GM18867 (cell line): ENCODE data around the gene IGSF11.
"Not testable (repeated sequence)": the region's sequence is repeated elsewhere in the genome, so short reads cannot be mapped to it uniquely, and the experiment has no call there.

Source experiments
- ATAC-seq: cut with Tn5 transposase; IDR thresholded peaks from one replicate; pipeline ENCODE4 v1.9.1; 2021; ENCODE audit warnings: mild to moderate bottlenecking, moderate library complexity; ENCODE audit not compliant: unreplicated experiment

Gene IGSF11, protein sequence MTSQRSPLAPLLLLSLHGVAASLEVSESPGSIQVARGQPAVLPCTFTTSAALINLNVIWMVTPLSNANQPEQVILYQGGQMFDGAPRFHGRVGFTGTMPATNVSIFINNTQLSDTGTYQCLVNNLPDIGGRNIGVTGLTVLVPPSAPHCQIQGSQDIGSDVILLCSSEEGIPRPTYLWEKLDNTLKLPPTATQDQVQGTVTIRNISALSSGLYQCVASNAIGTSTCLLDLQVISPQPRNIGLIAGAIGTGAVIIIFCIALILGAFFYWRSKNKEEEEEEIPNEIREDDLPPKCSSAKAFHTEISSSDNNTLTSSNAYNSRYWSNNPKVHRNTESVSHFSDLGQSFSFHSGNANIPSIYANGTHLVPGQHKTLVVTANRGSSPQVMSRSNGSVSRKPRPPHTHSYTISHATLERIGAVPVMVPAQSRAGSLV

DNA sequence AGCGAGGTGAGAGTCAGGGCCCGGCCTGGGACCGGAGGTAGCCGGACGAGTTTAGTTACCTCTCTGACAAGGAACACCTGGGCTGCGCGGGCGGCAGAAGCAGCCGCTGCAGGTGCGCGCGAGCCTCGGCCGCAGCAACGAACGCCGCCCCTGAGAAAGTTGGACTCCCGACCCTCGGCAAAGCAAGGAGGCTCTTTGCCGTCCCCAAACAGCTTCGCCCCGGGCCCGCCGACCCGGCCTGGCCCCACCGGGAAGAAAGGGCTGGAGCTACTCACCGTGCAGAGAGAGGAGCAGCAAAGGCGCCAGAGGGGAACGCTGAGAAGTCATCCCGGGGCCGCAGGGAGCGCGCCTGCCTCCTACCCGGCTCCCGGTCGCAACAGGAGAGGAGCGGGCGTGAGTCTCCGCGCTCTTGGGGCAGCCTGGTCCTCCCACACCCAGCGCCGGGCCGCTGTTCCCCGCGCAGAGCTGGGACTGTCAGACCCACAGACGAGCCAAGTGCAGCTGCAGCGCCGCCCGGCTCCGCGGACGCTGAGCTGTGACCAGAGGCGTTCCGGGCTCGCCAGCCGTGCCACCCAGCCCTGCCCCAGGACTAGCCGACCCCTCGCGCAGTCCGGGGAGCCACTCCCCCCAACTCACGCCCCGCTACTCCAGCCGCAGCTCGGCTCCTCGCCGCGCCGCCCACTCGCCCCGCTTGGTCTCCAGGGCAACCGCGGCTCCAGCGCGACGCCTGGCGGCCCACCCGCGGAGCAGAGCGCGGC, at the start of gene IGSF11:
Gene IGSF11 (minus strand): TSS at position 591 of the 758 bp plus-strand sequence. CDS start 264 bp downstream, at position 327.
- ATAC-seq = peak; percentile 97

DNA sequence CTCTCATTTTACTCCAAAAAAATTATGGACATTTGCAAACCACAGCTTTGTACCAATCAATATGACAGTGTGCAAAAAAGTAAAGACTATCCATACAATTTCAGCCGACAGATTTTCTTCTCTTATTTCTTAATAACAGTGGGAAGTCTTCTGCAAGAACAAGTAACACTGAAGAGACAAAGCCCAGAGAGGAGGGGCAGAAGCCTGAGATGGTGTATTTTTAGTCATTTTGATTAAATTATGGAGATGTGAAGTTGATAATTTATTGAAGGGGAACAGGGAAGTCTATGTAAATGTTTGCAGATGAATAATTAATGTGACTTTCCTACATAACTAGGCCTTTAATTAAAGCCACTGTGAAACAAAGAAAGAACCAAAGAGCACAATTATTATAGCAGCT, 45.7 kb upstream of the IGSF11 start:
- no peak for ATAC-seq

DNA sequence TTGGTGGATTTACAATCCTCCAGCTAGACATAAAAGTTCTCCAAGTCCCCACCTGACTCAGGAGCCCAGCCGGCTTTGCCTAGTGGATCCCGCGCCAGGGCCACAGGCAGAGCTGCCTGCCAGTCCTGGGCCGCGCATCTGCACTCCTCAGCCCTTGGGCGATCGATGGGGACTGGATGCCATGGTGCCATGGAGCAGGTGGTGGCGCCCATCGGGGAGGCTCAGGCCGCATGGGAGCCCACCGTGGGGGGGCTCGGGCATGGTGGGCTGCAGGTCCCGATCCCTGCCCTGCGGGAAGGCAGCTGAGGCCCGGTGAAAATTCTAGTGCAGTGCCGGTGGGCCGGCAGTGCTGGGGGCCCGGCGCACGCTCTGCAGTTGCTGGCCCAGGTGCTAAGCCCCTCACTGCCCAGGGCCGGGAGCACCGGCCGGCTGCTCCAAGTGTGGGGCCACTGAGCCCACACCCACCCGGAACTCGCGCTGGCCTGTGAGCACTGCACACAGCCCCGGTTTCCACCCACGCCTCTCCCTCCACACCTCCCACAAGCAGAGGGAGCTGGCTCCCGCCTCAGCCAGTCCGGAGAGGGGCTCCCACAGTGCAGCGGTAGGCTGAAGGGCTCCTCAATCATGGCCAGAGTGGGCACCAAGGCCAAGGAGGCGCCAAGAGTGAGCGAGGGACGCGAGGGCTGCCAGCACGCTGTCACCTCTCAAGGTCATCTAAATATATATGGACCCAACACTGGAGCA, 38.8 kb upstream of the IGSF11 start:
- no peak for ATAC-seq

DNA sequence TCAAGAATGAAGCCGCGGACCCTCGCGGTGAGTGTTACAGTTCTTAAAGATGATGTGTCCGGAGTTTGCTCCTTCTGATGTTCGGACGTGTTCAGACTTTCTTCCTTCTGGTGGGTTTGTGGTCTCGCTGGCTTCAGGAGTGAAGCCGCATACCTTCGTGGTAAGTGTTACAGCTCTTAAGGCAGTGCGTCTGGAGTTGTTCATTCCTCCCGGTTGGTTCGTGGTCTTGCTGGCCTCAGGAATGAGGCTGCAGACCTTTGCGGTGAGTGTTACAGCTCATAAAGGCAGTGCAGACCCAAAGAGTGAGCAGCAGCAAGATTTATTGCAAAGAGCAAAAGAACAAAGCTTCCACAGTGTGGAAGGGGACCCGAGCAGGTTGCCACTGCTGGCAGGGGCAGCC, 37.8 kb upstream of the IGSF11 start:
- ATAC-seq = not testable (repeated sequence)

DNA sequence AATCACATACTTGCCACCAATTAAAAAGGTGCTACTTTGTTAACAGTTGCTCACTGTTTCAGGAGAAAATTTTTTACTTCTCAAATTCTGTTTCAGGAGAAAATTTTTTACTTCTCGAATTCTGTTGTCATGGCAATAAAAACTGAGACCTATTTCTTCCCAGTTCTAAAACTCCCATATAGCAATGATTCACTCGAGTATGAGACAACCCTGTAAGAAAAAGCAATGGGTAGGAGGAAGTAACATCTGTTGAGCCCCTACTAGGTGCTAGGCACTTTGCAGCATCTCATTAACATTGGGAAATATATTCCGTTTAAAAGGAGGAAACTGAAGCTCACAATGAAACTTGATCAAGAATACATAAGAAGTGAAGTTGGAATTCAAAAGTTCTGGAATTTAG, 35.1 kb upstream of the IGSF11 start:
- ATAC-seq = no peak

DNA sequence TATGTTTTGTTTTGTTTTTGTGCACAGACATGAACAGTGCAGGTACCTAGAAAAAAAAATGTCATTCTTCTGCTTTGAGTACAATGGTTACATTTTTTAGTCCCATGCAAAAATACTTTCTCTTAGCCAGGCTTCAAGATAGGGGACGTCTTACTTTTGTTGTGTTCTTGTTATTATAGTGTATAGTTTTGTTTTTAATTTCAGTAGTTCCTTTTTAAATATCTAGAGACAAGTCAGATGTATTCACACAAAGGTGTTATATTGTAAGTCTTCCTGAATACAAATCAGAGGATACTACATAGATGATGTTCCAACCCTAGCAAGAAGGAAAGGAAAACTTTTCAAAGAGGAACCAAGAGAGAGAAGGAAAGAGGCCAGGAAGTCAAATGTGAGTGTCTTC, 28.8 kb upstream of the IGSF11 start:
- ATAC-seq = no peak

DNA sequence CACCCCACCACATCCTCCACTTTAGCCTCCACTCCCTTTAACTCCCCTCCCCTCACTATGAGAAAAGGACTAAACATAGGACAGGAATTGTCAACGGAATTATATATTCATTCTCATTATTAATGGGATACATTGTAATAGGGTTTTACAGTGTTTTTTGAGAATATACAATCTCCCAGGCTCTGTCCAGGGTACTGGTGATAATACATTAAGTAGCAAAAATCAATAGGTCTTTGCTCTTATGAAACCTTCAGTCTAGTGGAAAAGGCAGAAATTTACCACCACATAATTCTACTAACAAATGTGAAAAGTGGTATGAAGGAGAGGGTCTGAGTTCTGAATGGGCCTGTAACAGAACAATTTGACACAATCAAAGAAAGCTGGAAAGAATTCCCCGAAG, 28.2 kb upstream of the IGSF11 start:
- no peak for ATAC-seq

DNA sequence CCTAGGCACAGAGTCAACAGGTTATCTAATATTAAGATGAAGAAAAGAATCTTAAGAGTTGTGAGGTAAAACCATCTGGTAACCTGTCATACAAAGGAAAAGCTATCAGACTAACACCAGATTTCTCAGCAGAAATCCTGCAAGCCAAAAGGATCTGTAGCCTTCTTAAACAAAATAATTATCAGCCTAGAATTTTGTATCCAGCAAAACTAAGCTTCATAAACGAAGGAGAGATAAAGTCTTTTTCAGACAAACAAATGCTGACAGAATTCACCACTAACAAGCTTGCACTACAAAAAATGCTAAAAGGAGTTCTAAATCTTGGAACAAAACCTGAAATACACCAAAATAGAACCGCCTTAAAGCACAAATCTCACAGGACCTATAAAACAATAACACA, 9.9 kb upstream of the IGSF11 start:
- no peak for ATAC-seq

DNA sequence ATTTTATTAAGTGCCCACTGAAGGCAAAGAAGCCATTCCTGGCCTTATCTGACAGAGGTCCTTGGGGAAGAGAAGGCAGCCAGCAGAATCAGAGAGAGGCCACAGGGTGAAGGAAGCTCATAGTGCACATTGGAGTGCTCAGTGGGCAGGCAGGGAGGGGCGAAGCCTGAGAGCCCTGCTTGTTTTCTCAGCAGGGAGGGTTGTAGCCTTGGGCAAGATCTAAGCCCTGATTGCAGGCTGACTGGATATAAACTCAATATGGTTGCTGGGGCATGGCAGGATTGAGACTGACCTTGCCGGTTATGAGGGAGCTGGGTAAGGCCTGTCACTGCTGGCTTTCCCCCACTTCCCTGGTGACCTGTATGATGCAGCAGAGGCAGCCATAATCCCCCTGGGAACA, 7.5 kb upstream of the IGSF11 start:
- ATAC-seq = no peak

DNA sequence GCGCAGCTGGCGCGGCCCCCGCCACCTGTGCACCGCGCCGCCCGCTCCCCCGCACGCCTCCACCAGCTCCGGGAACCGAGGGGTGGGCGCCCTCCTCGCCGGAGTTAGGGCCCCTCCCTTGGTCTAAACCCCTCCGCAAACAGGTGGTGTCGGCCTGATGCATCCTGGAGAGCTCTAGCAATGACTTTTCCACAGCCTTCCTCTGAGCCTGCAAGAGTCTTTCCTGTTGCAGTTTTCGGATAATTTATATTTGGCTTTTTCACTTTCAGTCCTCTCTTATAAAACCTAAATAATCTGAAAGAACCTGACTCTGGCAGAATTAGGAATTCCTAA, 334 bp upstream of the IGSF11 start:
- ATAC-seq = no peak

DNA sequence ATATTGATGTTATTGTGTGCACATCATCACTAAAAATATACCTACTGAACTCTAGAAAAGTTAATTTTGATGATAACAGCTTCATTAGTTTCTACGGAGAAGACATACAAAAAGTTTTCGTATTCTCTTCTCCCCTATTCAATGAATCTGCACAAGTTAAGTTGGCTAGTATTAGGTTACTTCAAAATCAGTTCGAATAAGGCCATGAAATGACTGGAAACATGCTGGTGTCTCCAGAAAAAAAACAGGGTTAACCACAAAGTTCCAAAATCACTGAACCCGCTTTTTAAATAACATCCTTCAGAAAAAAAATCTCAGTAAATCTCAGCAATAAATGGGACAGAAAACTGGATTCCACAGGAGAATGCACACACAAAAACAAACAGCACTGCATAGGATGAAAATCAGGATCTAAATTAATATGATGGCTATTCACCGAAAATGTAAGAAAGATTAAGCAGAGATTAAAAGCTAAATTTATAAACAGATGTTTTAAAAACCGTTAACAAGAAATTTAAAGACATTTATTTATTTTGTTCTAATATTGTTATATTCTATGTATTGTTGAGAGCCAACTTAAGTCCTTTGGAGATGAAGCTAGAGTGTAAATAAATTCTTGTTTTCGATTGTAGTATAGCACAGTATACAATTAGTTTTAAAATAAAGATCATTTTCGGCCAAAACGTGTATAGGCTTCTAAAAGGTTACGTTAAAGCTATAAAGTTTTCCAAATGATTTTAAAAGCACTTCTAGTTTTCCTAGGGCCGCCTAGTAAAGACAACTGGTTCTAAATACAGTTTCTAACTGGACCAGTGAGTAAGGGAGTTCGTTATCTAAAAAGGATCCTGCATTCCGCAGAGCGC, 1.0 kb downstream of the IGSF11 start:
- no peak for ATAC-seq

DNA sequence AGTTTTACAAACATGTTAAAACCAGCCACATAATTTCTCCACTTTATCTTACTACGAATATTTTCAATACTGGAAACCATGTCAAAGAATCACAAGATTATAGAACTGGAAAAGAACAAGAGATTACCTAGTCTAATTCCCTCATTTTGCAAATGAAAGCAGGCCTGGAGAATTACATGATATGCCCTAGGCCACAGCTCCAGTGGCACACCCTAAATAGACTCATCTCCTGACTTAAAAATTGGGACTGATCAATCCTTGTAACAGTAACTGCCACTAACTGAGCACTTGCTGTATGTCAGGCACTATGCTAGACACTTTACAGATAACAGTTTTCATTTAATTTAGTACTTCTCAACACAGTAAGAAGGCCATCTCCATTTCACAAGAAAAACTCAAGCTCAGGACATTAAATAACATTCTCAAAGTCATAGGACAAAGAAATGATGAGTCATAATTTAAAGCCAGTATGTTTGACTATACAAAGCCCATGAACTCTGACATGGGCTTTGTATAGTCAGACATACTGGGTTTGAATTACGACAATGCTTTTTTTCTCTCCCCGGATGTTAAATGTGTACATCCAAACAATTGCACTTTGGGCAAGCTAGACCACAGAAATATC, 9.4 kb downstream of the IGSF11 start:
- no peak for ATAC-seq

DNA sequence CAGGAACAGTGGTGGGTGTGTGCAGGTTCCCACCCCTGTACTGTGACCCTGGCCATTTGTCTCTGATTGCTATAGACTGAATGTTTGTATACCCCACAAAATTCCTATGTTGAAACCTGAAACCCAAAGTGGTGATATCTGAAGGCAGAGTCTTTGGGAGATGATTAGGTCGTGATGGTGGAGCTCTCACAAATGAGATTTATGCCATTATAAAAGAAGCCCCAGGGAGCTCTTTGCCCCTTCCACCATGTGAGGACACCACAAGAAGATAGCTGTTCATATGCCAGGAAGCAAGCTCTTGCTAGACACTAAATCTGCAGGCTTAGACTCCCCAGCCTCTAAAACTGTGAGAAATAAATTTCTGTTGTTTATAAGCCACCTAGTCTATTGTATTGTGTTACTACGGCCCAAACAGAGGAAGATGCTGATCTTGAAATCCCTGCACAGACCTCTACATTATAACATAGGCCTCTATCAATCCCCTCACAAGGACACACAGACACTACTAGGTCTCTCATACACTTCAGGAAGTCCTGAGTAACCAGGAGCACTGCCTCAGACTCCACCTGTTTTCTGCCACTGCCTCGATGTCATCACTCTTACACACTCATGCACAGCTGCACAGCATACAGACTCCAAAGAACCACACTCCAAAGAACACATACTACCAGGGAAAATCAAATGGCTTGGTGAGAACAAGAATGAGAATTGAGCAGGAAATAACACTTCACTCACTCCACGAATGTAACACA, 14.7 kb downstream of the IGSF11 start:
- ATAC-seq = no peak

DNA sequence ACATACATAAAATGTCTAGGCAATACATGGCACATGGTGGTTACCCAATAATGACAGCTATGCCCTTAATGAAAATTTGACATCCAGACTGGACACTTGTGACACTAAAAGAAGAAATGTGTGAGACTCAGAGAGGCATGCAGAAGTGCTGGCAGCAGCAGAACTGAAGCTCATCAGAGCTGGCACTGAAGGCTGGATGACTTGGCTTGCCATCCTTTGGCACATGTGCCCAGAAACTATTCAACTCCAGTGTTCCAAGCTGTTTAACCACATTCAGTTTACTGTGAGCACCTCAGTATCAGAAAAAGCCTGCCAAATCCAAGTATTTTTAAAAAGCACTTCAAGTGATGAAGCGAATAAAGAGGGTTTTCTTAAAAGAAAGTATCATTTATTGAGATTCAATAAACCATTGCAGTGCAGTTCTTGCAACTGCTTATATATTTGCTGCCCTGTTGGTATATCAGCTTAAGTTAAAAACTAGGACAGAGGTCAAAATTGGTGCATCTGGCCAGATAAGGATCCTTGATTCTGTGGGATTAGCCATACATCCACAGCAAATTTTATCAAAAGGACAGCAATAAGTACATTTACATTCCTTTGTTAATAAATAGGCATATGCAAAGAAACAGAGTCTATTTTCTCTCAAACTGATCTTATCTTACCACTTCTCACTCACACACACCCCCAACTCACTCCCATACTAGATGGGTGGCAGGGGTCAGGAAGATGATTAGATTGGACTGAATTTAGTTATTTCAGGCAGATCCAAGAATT, 15.8 kb downstream of the IGSF11 start:
- no peak for ATAC-seq

DNA sequence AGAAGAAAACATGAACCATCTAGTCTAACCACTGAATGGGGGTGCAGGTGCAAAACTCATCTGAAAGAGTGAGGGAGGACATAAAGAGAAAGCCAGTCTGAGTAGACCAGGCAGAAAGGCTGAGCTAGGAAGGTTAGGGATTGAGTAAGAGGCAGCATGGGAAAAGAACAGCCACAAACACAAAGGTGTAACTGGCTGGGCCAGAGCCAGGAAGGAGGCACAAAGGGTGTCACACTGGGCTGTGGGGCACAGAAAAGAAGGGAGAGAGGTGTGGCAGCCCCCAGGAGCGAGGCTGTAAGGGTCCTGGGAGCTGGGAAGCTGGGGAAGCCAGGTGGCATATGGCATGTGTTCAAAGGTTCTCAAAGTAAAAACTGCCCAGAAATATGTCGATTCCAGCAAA, 18.7 kb downstream of the IGSF11 start:
- ATAC-seq = no peak

DNA sequence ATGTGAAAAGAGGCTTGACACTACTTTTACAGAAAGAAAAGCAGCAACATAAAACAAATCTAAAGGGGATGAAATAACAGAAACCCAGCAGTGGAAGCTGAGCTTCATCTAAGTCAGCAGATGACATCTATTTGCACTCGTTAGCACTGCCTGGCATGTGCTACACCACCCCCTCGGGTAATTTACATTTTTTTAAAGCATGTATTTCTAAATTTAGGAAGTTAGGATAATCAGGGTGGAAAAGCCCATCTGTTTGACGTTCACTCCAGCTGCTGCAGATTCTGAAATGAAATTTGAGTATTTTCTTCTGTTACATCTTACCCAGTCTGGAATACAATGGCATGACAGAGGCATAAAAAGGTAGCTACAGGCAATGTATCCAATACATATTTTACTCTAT, 20.7 kb downstream of the IGSF11 start:
- no peak for ATAC-seq

DNA sequence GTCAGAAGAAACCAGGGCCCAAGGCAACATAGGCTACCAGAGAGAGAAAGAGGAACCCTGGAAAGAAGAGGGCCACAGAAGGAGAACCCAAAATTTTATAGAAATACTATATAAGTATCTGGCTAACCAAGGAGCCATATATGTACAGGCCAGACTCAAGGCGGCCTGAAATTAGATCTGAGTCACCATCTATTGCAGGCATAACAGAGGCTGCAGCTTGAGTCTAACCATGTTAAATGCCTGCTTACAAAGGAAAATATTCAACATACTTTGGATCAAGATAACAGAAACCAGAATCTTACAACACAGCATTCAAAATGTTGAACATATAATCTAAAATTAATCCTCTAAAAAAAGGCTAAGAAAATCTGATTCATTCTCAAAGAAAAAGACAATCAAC, 23.1 kb downstream of the IGSF11 start:
- no peak for ATAC-seq

DNA sequence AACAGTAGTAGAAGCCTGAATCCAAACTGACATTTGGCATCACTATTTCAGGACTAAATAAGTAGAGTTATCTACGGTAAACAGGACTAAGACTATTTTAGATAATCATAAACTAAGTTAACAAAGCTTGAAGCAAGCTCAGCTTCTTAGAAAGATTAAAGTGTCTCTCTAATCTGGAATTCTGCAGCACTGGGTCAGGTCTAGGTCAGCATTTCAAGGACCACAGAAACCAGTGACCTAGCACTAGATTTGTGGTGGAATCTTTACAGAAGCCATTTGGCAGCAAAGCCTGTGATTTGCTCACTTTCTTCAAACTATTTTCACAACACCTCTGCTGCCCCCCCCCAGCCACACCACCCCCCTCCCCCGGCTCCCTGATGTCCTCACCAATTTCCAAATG, 37.5 kb downstream of the IGSF11 start:
- no peak for ATAC-seq

DNA sequence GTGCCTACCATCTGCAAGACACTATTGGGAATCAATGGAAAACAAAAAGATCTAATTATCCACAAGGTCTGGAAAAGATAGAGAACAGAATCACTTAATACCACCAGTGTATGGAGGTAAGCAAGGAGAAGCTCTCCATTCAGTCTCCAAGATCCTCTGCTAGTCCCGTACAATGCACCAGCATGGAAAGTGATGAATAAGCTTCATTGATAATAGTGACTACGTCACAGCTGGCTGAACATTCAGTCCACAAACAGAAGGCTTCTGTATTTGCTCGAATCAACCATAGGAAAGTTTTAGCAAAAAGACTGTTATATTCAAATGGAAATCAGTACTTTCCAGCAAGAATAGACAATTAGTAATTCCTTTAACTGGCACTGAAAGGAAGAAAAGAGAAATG, 42.9 kb downstream of the IGSF11 start:
- ATAC-seq = no peak
